ENCODE measurements around the gene TTC33.

TTC33 gene

DNA sequence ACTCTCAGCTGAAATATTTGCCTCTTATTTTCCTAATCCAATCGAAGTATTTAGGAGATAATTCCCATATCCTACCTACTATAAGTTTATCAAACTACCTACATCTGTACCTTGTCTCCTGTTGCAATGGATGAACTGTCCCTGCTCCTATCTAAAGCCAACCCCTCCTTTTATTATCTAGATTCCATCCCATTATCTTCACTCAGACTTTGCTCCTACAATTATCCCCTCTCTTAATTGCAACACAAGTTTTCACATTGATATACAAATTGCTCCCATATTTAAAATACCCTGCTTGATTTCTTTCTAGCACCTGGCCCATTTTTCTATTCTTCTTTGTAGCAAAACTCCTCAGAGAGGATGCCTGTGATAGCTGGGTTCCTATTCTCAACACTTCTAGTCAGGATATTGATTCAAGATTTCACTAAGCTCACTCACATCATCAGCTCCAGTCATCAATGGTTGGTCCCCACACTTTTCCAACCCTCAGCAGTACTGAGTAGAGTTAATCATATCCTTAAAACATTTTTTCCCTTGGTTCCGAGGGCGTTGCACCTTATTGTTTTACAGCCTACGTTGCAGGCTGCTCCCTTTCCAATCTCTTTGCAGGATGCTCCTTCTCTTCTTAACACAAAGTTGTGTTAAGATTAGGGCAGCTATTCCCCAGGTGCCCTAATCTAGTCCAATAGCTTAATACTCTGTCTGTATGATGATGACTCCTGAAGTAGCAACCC is 253.9 kb downstream of the TTC33 start:
- FAIRE-seq: no peak

DNA sequence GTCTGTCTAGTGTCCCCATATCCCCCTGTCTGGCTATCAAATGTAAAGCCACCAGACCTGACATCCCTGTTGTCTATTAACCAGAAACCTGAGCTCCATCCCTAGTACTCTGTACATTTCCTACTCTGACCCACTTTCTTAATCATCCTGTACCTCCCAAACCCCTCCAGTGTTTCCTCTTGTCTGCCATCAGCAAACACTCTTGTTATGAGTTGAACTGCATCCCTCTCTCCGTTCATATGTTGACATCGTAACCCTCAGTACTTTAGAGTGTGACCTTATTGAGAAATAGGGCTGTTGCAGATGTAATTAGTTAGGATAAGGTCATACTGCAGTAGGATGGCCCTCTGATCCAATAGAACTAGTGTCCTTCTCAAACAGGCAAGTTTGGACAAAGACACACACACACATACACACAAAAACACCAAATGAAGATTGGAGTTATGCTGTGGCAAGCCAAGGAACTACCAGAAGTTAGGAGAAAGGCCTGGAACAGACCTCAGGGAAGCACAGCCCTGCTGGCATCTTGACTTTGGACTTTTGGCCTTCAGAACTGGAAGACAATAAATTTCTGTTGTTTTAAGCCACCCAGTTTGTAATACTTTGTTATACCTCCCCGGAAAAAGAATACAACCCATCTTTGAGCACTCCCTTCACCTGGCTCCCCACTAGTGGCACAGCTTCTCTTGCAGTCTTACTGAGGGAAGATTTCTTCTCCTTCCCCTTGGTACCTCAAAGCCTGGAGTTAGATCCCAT is 256.1 kb downstream of the TTC33 start:
- no peak for FAIRE-seq

DNA sequence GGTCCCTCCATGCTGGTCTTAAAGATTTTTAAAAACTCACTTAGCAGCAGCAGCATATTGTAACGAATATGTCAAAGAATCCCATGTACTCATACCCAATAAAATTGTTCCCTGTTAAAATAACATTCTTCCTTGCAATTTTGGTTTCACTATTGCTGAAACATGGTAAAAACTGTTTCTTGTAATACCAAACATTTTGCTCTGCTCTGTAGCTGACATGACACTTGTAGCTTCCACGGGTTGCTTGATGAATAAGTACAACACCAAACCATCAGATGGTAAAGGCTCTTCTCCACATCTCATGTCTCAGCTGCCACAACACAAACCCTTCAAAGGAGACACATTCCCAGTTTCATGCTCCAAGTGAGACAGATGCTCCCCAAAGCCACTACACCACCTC is 256.8 kb downstream of the TTC33 start:
- no peak for FAIRE-seq

DNA sequence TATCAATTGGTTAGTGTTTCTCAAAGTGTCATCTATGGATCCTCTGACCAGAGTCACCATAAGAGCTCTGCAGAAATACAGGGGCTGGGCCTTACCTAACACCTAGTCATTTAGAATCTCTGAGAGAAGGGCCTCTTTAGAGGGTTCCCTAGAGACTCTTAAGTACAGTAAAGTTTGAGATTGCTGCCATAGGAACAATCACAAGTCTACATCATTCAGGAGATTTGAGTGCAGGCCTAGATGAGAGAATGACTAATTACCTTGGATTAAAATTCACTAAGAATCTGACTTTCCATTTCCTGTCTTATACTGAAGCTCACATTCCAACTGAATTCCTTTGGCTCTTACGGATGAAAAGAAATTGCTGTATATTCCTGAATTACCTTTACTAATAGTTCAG is 258.2 kb downstream of the TTC33 start:
- FAIRE-seq: no peak

DNA sequence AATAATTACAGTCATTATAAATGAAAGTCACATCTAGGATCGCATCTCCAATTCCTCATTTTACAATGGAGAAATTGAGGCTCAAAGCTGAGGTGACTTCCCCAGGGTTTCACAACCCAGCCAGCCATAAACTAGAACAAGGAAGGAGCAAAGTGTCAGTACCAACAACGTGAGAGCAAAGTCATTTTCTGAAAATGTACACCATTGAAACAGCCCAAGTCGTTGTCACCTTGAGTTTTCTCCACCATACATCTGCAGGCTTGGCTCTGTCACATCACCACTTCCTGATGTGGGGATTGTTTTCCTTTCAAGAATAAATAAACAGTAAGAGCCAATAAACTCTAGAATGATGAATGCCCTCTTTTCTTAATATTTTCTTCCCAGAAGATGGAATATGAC is 260.5 kb downstream of the TTC33 start:
- FAIRE-seq: no peak

DNA sequence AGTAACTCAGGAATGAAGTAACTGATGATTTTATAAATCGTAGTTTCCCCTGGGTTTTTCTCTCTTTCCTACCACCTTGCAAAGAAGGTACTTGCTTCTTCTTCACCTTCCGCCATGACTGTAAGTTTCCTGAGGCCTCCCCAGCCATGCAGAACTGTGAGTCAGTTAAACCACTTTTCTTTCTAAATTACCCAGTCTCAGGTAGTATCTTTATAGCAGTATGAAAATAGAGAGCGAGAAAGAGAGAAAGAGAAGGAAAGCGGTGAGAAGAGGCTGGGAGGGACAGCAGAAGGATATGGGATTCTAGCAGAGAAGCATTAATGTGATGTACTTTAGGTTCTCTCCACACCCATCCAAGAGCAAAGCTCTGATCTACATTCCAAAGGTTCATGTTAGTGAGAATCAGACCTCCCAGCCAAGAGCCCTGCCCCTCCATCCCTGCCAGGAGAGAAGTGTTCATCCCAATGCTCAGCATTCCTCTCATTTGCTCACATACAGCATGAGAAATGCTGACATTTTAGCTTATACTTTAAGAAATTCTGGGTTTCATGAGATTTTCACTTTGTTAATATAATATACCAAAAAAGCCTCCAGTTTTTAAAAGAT is 261.0 kb downstream of the TTC33 start:
- FAIRE-seq: no peak

DNA sequence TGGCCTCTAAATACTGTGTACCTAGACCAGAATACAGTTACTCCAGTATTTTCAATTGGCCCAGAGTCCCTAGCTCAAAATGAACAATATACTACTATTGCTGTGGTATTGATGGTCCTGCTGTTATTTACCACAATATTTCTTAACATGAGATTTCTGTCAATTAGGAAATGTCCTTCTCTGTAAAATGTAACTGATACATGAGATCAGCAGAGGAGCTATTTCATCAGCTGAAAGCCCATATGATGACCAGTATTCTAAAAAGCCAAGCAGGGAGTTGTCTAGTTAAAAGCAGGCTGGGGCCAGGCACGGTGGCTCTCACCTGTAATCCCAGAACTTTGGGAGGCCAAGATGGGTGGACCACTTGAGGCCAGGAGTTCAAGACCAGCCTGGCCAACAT is 263.7 kb downstream of the TTC33 start:
- no peak for FAIRE-seq

DNA sequence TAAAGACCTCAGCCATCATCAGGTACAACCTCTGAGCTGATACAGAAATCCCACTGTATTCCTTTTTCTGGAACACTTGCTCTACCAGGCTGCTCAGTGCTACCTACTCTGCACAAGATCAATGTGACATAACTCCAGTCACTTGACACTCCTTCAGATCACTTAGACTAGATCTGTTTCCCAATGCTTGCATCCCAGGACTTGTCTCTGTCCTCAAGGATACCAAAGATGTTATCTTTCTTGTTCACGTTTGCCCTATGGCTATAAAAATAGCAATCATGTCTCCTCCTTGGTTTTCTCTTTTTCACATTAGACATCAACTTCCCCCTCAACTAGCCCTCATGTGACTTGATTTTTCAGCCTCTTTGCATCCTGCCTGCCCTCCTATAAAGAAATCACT is 264.1 kb downstream of the TTC33 start:
- FAIRE-seq: no peak

DNA sequence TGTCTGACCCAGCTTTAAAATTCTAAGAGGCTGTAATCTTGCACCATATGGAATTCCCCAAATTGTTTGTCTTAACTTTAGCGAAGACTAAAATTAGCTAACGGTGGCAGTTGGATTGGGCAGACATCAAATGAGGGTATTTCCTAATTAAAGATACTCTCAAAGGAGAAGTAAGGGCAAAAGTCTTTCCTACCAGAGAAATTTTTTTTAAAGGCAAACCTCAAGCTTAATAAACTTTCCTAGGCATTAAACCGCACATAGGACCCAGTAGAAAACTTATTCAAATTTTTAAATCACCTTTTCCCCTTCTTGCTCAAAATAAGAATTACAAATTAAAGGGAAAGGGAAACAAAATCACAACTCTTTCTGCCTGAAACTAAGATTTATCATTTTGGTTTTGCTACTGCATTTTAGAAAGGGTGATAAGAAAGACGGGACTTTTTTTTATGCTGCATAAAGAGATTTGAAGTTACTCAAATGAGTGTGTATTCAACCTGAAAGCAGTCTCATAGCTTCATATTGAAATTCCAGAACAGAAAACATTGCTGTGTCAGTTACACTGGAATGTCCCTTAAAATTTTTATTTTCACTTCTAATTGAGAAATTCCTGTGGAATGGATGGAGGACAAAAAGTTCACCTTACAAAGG is 265.2 kb downstream of the TTC33 start:
- FAIRE-seq: no peak

DNA sequence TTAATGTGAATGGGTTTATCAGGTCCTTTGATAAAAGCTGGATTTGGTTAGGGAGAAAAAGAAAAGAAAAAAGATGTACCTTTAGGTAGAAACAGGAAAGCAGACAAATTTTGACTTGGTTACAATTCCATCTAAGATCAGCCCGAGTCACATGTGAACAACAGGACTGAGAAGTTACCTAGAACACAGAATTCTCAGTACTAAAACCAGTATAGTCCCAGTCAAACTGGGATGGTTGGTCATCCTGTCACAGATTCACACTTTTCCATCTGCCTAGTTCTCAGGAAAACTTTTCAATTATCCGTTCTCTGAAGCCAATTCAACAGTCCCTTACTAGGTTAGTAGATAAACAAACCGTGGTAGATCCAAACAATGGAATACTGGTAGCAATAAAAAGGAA is 266.3 kb downstream of the TTC33 start:
- no peak for FAIRE-seq

DNA sequence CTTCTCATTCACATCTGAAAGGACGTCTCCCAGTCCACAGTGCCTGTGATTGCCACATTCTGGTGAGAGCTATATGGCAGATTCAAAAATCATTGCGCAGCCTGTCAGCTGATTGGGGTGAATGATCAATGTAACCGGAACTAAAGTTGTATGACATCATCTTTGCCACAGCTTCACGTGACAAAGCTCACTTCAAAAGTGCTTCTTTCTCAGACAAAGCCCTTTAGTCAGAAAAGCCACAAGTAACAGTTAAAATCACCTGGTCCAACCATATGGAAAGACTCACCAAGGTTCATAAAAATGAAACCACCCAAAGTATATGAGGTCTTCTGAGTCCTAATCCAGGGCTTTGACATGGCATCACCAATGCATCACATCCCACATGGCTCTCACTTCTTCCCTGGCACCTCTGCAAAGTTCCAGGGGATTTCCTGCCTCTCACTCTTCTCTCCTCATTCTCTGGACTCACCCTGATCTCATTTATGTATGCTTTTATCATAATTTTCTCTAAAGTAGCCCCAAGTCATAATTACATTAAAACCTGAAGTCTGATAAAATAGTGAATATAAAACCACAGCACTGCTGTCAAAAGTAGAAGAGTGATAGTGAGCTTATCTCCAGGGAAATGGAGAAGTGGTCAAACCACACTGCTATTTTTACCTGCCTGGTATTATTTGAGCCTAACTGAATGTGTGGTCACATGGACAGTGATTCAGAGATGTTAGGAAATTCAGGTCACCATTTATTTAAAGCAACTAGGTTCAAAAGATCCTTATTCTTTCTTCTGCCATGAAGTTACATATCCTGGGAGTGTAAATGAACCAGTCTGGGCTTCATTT is 269.1 kb downstream of the TTC33 start:
- FAIRE-seq: no peak

DNA sequence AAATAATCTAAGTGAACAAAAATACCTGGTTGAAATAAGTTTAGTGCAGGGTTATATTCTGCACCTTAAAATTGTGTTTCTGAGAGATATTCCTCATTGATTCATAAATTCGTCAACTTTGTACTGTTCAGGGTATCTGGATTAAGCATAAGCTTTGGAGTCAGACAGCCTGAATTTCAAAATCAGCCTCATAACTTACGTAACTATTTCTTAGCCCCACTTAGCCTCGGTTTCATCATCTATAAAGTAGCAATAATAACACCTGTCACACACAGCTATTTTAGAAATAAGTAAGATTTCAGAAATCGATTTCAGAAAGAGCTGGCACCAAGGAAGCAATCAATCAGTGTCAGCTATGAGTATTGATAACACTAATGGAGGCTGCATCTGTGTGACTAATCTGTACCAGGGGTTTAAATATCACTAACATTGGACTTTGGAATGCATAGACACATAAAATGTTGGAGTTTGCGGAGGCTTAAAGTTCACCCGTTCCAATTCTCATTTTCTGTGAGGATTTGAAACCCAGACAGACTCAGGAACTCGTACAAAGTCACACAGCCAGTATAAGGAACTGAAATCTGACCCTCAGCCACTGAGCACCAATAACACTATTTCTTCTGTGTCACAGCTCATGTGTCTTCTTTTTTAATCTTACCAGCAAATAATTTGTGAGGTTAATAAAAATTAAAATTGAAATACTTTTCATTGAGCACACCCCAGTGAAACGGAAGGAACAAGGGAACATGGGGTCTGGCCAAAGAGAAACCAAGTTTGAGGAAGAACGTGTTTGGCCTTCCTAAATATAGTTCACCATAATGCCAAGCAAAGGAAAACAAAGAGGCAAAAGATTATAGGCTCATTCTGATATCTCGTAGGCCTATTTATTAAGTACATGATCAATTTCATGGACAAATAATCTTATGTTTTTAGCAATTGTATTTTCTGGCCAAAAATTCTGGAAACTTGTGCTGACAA is 270.5 kb downstream of the TTC33 start:
- FAIRE-seq: no peak

DNA sequence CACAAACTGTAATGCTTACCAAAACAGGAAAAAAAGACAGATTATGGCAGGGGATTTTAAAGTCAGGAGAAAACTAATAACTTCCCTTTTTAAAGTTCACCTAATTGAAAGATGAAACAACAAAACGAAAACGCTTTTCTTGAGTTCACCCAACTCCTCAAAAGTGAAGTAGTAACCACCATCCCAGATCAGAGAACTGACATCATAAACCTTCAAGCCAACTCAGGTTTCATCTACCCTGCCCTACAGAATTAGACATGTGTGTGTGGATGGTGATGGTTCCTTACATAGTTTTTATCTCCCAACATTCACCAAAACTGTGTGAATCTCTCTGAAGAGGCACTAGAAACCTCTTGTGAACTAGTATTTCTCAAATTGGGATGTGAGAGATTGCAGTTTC is 271.3 kb downstream of the TTC33 start:
- no peak for FAIRE-seq

DNA sequence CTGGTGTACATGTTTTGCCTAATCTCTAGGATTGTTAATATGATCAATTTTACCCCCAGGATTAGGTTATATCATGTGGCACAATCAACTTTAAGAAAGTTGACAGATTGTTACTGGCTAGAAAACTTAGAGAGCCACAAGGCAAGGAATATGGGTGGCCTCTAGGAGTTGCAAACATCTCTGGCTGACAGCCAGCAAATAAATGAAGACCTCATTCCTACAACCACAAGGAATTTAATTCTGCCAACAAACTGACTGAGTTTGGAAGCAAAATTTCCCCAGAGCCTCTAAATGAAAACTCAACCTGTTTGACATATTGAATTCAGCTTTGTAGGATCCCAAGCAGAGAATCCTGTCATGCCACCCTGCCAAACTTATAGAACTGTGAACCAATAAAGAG is 272.4 kb downstream of the TTC33 start:
- no peak for FAIRE-seq

DNA sequence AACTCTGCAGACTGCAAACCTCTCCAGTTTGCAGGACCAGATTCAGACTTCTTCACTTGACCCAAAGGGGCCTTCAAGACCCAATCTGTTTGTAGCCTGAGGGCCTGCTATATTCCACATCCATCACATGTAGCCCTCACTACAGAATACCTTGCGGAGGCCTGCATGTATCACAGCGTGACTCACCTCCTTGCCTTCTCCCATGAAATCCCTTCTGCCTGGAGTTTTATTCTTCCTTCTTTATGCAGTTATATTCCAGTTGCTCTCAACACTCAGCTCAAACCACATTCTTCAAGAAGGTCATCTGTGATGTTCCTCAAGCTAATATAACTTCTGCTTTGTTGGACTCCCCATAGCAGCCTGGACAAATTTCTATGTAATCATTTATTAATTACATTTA is 274.5 kb downstream of the TTC33 start:
- no peak for FAIRE-seq

DNA sequence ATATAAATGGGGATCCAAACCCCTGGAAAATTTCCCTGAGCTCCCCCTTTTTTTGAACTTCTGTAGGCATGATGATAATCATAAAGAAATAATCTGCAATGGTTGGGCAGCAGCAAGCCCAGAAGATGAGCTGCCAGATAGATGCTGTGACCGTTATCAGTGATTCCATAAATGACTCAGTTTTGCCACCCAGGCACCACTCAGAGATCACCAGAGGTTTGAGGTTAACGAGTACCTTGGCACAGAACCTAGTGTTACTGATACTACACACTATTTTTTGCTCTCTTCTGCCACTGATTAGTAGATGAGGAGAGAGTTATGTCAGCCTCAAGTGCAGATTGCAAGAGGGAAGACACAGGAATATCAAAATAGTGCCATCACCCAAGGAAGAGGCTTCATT is 275.4 kb downstream of the TTC33 start:
- FAIRE-seq: no peak

DNA sequence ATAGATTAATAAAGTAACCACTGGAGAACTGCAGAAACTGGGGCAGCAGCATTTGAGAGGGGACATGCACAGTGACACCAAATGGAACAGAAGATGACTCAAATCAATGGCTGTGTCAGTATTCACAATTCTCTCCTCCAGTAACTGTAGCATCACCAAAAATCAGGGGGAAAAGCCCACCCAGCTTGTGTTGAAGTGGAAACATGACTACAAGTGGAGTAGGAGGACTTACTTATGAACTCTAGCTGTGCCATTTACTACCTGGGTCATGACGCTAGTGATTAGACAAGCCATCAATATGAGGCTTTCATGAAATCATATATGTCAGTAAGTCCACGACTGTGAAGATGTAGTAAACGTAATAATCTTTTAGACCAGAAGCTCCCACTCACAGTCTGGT is 275.8 kb downstream of the TTC33 start:
- FAIRE-seq: no peak

DNA sequence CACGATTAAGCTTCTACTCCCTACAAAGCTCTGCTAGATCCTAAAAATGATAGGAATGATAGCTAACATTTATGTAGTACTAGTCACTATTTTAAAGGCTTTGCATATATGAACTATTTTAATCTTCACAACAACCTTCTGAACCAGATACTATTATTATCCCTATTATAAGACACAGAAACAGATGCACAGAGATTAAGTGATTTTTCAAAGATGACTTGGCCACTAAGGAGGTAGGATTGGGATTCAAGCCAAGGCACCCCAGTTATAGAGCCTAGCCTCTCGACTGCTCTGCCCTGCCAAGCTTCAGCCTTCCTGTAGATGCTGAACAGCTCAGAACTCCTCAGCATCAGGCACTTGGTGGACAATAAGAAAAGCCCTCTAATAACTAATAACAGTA is 277.0 kb downstream of the TTC33 start:
- FAIRE-seq: no peak

DNA sequence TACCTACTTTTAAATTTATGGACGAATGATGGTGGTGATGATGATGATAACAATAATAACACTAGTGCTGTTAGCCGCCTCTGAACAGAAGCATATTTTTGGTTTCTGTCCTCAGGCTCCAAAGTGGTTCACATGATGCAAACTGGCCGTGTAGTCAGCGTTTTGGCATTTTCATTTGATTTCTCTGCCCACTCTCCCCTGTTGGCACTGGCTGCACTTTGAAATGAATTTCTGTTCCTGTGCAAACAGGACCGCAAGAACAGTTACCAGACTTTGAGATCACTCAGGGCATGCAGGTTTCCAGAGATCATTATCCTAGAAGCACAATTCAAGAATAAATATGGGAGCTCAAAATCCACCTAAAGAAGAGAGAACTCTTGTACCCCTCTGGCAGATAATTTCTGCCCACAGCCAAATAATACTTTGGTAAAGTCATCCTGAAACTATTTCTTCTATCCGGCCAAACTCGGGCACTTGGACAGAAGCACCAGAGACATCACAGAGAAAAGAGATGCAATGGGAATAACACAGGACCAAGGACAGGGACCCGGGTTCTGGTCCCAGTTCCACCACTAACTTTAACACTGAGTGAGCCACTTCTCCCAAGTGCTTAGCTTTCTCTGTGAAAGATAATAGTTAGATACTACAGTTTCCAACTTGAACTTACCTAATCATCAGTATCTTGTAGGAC is 277.8 kb downstream of the TTC33 start:
- FAIRE-seq: no peak

DNA sequence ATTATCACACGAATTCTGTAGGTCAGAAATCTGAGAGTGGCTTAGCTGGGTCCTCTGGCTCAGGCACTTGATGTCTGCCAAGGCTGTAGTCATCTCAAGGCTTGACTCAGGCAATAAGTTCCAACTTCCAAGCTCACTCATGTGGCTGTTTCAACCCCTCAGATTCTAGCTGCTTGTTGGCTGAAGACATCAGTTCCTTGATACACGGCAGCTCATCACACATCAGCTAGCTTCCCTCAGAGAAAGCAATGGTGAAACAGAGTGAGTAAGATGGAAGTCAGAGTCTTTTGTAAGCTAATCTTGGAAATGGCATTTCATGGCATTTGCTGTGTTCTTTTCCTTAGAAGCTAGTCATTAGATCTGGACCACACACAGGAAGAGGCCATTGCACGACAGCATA is 280.2 kb downstream of the TTC33 start:
- no peak for FAIRE-seq

DNA sequence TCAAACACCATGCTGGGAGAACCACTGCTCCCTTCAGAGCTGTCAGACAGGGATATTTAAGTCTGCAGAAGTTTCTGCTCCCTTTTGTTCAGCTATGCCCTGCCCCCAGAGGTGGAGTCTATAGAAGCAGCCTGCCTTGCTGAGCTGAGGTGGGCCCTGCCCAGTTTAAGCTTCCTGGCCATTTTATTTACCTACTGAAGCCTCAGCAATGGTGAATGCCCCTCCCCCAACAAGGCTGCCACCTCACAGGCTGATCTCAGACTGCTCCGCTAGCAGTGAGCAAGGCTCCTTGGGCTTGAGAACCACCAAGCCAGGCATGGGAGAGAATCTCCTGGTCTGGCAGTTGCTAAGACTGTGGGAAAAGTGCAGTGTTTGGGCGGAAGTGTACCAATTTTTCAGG is 281.5 kb downstream of the TTC33 start:
- FAIRE-seq: no peak
